NCI-H2171 treated with DMSO at 0.1 percent for 48 hours (cell line): Measurements from ENCODE around the gene SCYGR4.

Experiments used
- DNase-seq: peaks from one replicate; lab custom pipeline; 2025; lab: John Stamatoyannopoulos, UW

SCYGR4 gene

GRCh38 chr2:227614246-227614645 lies 3.1 kb upstream of the SCYGR4 start:
- no peak for DNase-seq

- no peak for DNase-seq
Measured at GRCh38 chr2:227614740-227615139, 2.6 kb upstream of the SCYGR4 start, which contains the start of gene SCYGR3. SCYGR3 (minus strand) TSS chr2:227614840; CDS start chr2:227614840, 0 bp downstream.

GRCh38 chr2:227615181-227615580 lies 2.1 kb upstream of the SCYGR4 start:
- DNase-seq: no peak

GRCh38 chr2:227615906-227616305 lies 1.4 kb upstream of the SCYGR4 start:
- DNase-seq: no peak

- no peak for DNase-seq
Measured at GRCh38 chr2:227616631-227617030, 667 bp upstream of the SCYGR4 start.

GRCh38 chr2:227623226-227623625 lies 5.9 kb downstream of the SCYGR4 start:
- no peak for DNase-seq

GRCh38 chr2:227625420-227625819 lies 8.1 kb downstream of the SCYGR4 start:
- DNase-seq: no peak

- no peak for DNase-seq
Measured at GRCh38 chr2:227626580-227627151, 9.4 kb downstream of the SCYGR4 start.

GRCh38 chr2:227627769-227628168 lies 10.5 kb downstream of the SCYGR4 start:
- no peak for DNase-seq

- DNase-seq: no peak
Measured at GRCh38 chr2:227629435-227629834, 12.1 kb downstream of the SCYGR4 start.

- DNase-seq: no peak
Measured at GRCh38 chr2:227630322-227630721, 13.0 kb downstream of the SCYGR4 start.

GRCh38 chr2:227632827-227633226 lies 15.5 kb downstream of the SCYGR4 start:
- DNase-seq: no peak

- DNase-seq: no peak
Measured at GRCh38 chr2:227634201-227634600, 16.9 kb downstream of the SCYGR4 start.

GRCh38 chr2:227642656-227643055 lies 25.4 kb downstream of the SCYGR4 start:
- DNase-seq: no peak

GRCh38 chr2:227643990-227644551 lies 26.8 kb downstream of the SCYGR4 start:
- no peak for DNase-seq

GRCh38 chr2:227653419-227653818 lies 36.1 kb downstream of the SCYGR4 start:
- no peak for DNase-seq

GRCh38 chr2:227654426-227654825 lies 37.1 kb downstream of the SCYGR4 start:
- DNase-seq: no peak

GRCh38 chr2:227655454-227655853 lies 38.2 kb downstream of the SCYGR4 start:
- no peak for DNase-seq

GRCh38 chr2:227657199-227657845 lies 40.0 kb downstream of the SCYGR4 start:
- DNase-seq: no peak

GRCh38 chr2:227661025-227661649 lies 43.8 kb downstream of the SCYGR4 start:
- DNase-seq: no peak

GRCh38 chr2:227661827-227662226 lies 44.5 kb downstream of the SCYGR4 start:
- DNase-seq: no peak

- no peak for DNase-seq
Measured at GRCh38 chr2:227665189-227665940, 48.1 kb downstream of the SCYGR4 start.
